ENCODE results near the gene SLCO2B1.

DNA sequence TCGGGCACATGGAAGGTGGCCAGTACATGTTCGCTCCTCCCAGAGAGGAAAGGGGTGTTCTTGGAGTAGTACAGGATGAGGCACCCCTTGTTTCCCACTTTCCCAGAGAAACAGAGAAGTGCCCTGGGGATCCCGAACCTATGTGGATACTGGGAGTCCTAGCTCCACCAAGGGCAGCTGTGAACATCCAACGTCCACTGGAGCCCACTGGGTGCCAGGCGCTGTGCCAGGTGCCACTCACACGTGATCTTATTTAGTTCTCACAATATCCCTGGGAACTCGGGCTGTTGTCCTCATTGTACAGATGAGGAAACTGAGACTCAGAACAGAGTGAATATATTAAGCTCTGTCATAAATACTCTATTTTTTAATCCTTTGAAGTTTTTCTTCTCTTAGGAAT is 12.0 kb downstream of the SLCO2B1 start:
- TF ChIP-seq POLR2A (IDR thresholded peaks at IDR 0.05) (no peak), CTCF (IDR thresholded peaks at IDR 0.05) (no peak)

Data from upper lobe of left lung (tissue), 4 donors.